Measurements from ENCODE around the gene ZNF827. TPM values are rescaled to one million over a fixed set of nuclear protein-coding genes. Genes with fewer than 3 reads are reported as not detected.

The ZNF827 gene
- total RNA-seq, 4 donors from 2014 or later: 9.3 to 39.4 (median 20.3) TPM

DNA sequence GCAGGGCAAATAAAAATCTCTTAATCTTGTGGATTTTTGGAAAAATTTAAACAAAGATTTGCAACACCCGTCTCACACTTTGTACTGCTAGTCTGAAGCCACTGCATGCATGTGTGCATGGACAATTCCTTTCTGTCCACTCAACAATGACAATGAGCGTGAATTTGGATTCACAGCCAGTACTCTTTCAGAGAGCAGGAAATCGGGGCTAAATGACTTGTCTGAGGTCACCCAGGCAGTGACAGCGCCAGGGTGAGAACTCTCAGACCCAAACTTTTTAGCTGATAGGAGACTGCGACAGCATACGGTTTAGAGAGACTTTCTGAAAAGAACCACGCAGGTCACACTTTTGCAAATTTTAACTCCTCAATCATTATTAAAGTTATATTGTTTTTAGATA is 90.9 kb downstream of the ZNF827 start:
- Histone ChIP-seq H3K27me3 (no peaks in the 10 kb centered on the region), H3K36me3 (peaks cover 0 to 48% of the 10 kb centered on the region in 2 donors), H3K4me3 (no peak overlapping the region), H3K9me3 (no peaks in the 10 kb centered on the region), H3K4me1 (peaks cover 0 to 15% (median 0%) of the 10 kb centered on the region in 3 donors), H3K27ac (no peak overlapping the region)
- TF ChIP-seq POLR2AphosphoS5 (IDR thresholded peaks at IDR 0.05) (no peak), EP300 (IDR thresholded peaks at IDR 0.05) (no peak), POLR2A (IDR thresholded peaks at IDR 0.05) (no peak)
- no peak for ATAC-seq
- WGBS, 2 donors (ENCODE audit: low coverage in 1 of 2): 82% methylated on average over 7 of the region's 7 CpGs; no CpG with 5 or more reads in 1 of the 2 donors

DNA sequence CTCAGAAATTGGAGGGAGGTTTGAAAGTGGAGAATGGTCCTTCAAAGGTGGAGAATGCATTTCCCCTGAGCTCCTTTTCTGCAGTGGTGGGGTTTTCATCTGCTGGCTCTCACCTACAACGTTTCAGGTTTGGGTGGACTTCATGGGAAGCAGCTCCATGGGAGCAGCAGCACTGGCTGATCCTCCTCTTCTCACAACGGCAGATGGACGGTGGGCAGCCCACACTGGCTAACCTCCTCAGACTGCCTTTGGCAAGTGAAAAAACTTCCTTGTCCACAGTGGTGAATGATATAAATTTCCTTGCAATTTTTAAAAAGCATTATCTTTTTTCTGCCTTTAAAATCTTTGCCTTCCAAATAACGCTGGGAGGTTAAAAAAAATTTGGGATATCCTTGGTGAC is 93.5 kb downstream of the ZNF827 start:
- H3K27ac ChIP-seq: no peak overlapping the region
- no peaks in the 10 kb centered on the region for H3K4me1 ChIP-seq
- no peak overlapping the region for H3K4me3 ChIP-seq
- TF ChIP-seq EP300 (IDR thresholded peaks at IDR 0.05): no peak
- TF ChIP-seq POLR2A (IDR thresholded peaks at IDR 0.05): no peak
- no peak for TF ChIP-seq POLR2AphosphoS5 (IDR thresholded peaks at IDR 0.05)
- TF ChIP-seq, protein P1, sequence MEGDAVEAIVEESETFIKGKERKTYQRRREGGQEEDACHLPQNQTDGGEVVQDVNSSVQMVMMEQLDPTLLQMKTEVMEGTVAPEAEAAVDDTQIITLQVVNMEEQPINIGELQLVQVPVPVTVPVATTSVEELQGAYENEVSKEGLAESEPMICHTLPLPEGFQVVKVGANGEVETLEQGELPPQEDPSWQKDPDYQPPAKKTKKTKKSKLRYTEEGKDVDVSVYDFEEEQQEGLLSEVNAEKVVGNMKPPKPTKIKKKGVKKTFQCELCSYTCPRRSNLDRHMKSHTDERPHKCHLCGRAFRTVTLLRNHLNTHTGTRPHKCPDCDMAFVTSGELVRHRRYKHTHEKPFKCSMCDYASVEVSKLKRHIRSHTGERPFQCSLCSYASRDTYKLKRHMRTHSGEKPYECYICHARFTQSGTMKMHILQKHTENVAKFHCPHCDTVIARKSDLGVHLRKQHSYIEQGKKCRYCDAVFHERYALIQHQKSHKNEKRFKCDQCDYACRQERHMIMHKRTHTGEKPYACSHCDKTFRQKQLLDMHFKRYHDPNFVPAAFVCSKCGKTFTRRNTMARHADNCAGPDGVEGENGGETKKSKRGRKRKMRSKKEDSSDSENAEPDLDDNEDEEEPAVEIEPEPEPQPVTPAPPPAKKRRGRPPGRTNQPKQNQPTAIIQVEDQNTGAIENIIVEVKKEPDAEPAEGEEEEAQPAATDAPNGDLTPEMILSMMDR (IDR thresholded peaks at IDR 0.05): no peak
- no peaks in the 10 kb centered on the region for H3K9me3 ChIP-seq
- H3K27me3 ChIP-seq: no peaks in the 10 kb centered on the region
- ATAC-seq: no peak
- peaks cover 0 to 54% of the 10 kb centered on the region in 2 donors for H3K36me3 ChIP-seq
- 73% methylated on average over 3 of the region's 4 CpGs; no CpG with 5 or more reads in 1 of the 2 donors for WGBS, 2 donors (ENCODE audit: low coverage in 1 of 2)

DNA sequence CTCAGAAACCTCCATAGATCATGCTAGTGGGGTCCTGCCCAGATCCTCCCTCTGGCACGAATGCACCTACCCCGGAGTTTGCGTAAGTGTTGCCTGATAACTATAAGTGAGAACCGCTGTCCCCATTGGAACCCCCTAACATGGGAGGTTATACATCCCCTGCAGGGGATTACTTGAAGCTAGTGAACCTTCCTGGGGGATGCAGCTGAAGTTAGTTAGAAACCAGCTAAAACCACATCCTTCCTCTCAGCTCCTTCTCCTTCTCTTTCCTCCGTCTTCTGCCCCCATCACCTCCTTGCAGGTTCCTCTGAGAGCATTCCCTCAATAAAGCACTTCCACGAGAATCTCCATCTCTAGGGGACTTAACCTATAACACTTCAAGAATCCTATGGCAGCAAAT is 95.0 kb downstream of the ZNF827 start:
- H3K36me3 ChIP-seq: peaks cover 0 to 47% of the 10 kb centered on the region in 2 donors
- ATAC-seq: no peak
- H3K4me3 ChIP-seq: no peak overlapping the region
- no peaks in the 10 kb centered on the region for H3K27me3 ChIP-seq
- 78 to 100% methylated on average over 4 to 6 of the region's 6 CpGs for WGBS, 2 donors (ENCODE audit: low coverage in 1 of 2)
- H3K9me3 ChIP-seq: no peaks in the 10 kb centered on the region
- TF ChIP-seq POLR2AphosphoS5 (IDR thresholded peaks at IDR 0.05) (no peak), EP300 (IDR thresholded peaks at IDR 0.05) (no peak), POLR2A (IDR thresholded peaks at IDR 0.05) (no peak)
- TF ChIP-seq, protein P1 (IDR thresholded peaks at IDR 0.05): no peak
- no peaks in the 10 kb centered on the region for H3K4me1 ChIP-seq
- H3K27ac ChIP-seq: no peak overlapping the region

DNA sequence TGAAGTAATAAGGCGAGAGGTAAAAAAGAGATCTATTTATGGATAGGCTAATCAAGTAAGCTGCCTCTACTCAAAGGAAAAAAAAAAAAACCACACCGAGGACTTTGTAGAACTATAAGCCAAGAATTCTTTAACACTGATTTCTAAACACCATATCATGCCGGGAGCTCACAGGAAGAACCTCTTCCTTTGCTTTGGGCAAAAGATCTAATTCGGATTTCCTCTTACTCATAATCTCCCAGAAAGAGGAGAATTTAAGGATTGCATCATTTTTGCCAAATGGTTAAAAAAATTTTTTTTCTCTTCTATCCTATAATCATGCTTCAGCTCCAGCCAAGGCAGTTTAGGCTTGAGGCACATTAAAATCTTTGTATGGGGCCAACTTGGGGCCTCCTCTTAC is 95.5 kb downstream of the ZNF827 start:
- no peak overlapping the region for H3K4me3 ChIP-seq
- H3K9me3 ChIP-seq: no peaks in the 10 kb centered on the region
- H3K4me1 ChIP-seq: no peaks in the 10 kb centered on the region
- 49 to 53% methylated on average over 4 of the region's 4 CpGs for WGBS, 2 donors (ENCODE audit: low coverage in 1 of 2)
- H3K27me3 ChIP-seq: no peaks in the 10 kb centered on the region
- TF ChIP-seq POLR2AphosphoS5 (IDR thresholded peaks at IDR 0.05) (no peak), POLR2A (IDR thresholded peaks at IDR 0.05) (no peak), EP300 (IDR thresholded peaks at IDR 0.05) (no peak)
- TF ChIP-seq, protein P1 (IDR thresholded peaks at IDR 0.05): no peak
- peaks cover 0 to 42% of the 10 kb centered on the region in 2 donors for H3K36me3 ChIP-seq
- H3K27ac ChIP-seq: no peak overlapping the region
- no peak for ATAC-seq

DNA sequence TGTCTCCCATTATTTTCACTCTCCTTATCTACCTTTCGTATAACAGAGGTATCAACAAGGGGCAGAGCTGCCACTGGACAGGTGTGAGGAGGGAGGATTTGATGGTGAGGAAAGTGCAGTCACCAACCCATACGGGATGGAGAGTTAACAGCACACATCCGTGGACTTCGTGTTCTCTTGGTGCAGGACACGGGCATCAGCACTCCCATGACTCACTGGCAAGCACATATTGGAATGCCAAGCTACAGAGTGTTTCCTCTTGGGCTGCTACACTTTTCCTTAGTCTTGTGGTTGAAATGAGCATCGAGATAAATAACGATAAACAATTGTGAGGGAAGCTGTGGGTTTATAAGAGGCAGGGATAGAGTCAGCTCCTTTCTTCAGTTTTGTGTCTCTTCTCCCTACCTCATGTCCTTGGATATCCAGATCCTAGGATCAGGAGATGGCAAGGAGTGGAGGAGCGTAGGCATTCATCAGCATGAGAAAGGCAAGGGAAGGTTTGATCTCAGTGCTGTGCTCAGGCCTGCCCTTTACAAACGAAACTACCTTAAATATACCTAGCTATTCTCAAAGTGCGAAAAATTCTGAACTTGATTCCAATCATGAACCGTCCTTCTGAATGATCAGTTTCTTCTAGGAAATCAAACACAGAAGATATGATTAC is 96.3 kb downstream of the ZNF827 start:
- WGBS, 2 donors (ENCODE audit: low coverage in 1 of 2): 84 to 92% methylated on average over 5 to 10 of the region's 11 CpGs
- H3K27ac ChIP-seq: no peak overlapping the region
- TF ChIP-seq, protein P1 (IDR thresholded peaks at IDR 0.05): no peak
- no peak for TF ChIP-seq EP300 (IDR thresholded peaks at IDR 0.05)
- TF ChIP-seq POLR2A (IDR thresholded peaks at IDR 0.05): no peak
- TF ChIP-seq POLR2AphosphoS5 (IDR thresholded peaks at IDR 0.05): no peak

More for the DNA sequence above, 96.3 kb downstream of the ZNF827 start:
- Histone ChIP-seq H3K36me3 (peaks cover 0 to 34% of the 10 kb centered on the region in 2 donors), H3K4me3 (no peak overlapping the region), H3K9me3 (no peaks in the 10 kb centered on the region), H3K27me3 (no peaks in the 10 kb centered on the region), H3K4me1 (no peaks in the 10 kb centered on the region)
- no peak for ATAC-seq

All from gastroesophageal sphincter (tissue), 4 donors.